Esophagus squamous epithelium (tissue), 5 donors: ENCODE results near the gene AKR1B15. TPM values are rescaled to one million over a fixed set of nuclear protein-coding genes. Genes with fewer than 3 reads are reported as not detected.

ENCODE experiments used
- DNase-seq: peaks from one replicate; lab custom pipeline; 2025; lab: John Stamatoyannopoulos, UW
- H3K27ac ChIP-seq, 4 donors: fragments of 200-600 bp; sonication (generic); one replicate each; pipeline ENCODE4 v1.5.1; 2016 to 2019; ENCODE audit warnings: mild to moderate bottlenecking in 1 of 4
- H3K27me3 ChIP-seq, 4 donors: fragments of 200-600 bp; sonication (generic); 1 replicate in 3 of 4; 2 replicates in 1 of 4; pipeline versions ENCODE4 v1.5.1 to v1.6.0; 2017 to 2021; ENCODE audit warnings: antibody characterized with exemption in 1 of 4
- H3K36me3 ChIP-seq, 3 donors: fragments of 200-600 bp; sonication (generic); one replicate each; pipeline ENCODE4 v1.5.1; 2016 to 2019
- H3K4me1 ChIP-seq, 3 donors: fragments of 200-600 bp; sonication (generic); one replicate each; pipeline ENCODE4 v1.5.1; 2017 to 2019
- H3K4me3 ChIP-seq, 4 donors: fragments of 200-600 bp; sonication (generic); 1 replicate in 3 of 4; 2 replicates in 1 of 4; pipeline ENCODE4 v1.5.1; 2016 to 2019; ENCODE audit warnings: mild to moderate bottlenecking in 2 of 4, moderate library complexity in 1 of 4
- H3K9me3 ChIP-seq, 3 donors: fragments of 200-600 bp; sonication (generic); one replicate each; pipeline ENCODE4 v1.5.1; 2016 to 2019
- POLR2A ChIP-seq, 4 donors: fragments of 450-650 bp; IDR thresholded peaks; one replicate each; pipeline ENCODE4 v1.6.1; 2017; ENCODE audit warnings: antibody characterized with exemption in 4 of 4, mild to moderate bottlenecking in 4 of 4, moderate library complexity in 3 of 4
- WGBS, 2 donors: methylation state at CpG; one replicate each; pipeline ENCODE4 v1.1.5; 2018; 5-methylcytosine and 5-hydroxymethylcytosine counted together
- intact Hi-C: fragments of 100-400 bp; cut with DNase I; formaldehyde crosslinking; loops from one replicate; pipeline ENCODE4 v1.15.0; 2022
- total RNA-seq, 4 donors: library from RNA; depleted of rRNA; stranded (reverse); fragments of >200 nt; gene quantifications; one replicate each; pipeline ENCODE4 v1.1.0, GENCODE V29; 2016
- TF ChIP-seq, protein P1 (sequence below), 6 experiments: fragments of 450-650 bp in 4 of 6; fragments of 200-600 bp in 2 of 6; sonication (generic) in 2 of 6; IDR thresholded peaks; one replicate each; pipeline ENCODE4 v1.5.1; 2016 to 2019; ENCODE audit warnings: antibody characterized with exemption in 6 of 6, mild to moderate bottlenecking in 4 of 6, moderate library complexity in 4 of 6
- donor health status: DM: yes; HTN: yes; CAD: no.

AKR1B15 gene
- total RNA-seq: 1 to 10 TPM in 3 of 4 donors, under 1 TPM in 1; 0.57 to 6.8 (median 4.7) TPM

DNA sequence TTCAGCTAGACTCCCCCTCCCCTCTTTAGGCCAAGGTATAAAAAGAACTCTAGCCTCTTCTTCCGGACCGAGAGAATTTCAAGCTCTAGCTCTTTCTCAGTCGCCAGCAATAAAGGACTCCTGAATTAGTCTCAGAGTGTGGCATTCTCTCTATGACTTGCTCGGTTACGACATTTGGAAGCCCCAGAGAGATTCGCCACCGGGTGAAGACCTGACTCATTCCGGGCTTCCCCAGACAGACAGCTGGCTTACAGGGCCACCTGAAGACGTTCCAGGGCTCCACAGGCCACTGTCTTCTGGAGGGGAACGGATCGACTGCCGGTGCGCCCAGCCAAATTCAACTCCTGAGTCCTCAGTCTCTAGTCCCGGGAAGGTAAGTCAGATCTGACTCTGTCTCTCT lies at the start of gene AKR1B15:
Gene AKR1B15, plus strand, starts transcription at position 234 of the 400 bp plus-strand sequence. CDS start 15,510 bp downstream, outside the sequence.
- intact Hi-C loops: no loop called here
- no peaks in the 10 kb centered on the region for H3K9me3 ChIP-seq
- TF ChIP-seq, protein P1, sequence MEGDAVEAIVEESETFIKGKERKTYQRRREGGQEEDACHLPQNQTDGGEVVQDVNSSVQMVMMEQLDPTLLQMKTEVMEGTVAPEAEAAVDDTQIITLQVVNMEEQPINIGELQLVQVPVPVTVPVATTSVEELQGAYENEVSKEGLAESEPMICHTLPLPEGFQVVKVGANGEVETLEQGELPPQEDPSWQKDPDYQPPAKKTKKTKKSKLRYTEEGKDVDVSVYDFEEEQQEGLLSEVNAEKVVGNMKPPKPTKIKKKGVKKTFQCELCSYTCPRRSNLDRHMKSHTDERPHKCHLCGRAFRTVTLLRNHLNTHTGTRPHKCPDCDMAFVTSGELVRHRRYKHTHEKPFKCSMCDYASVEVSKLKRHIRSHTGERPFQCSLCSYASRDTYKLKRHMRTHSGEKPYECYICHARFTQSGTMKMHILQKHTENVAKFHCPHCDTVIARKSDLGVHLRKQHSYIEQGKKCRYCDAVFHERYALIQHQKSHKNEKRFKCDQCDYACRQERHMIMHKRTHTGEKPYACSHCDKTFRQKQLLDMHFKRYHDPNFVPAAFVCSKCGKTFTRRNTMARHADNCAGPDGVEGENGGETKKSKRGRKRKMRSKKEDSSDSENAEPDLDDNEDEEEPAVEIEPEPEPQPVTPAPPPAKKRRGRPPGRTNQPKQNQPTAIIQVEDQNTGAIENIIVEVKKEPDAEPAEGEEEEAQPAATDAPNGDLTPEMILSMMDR (IDR thresholded peaks at IDR 0.05): no peak
- no peak for TF ChIP-seq POLR2A (IDR thresholded peaks at IDR 0.05)
- WGBS, 2 donors: 51 to 67% methylated on average over 11 to 14 of the region's 14 CpGs
- DNase-seq: no peak
- peak within 1 kb of the TSS in 2 of 4 donors; percentile 80 to 87 for H3K27ac ChIP-seq
- no peak within 1 kb of the TSS for H3K4me3 ChIP-seq
- no peaks in the 10 kb centered on the region for H3K27me3 ChIP-seq
- peaks cover 6 to 19% (median 9%) of the 10 kb centered on the region in 3 donors for H3K4me1 ChIP-seq
- no peaks in the 10 kb centered on the region for H3K36me3 ChIP-seq

DNA sequence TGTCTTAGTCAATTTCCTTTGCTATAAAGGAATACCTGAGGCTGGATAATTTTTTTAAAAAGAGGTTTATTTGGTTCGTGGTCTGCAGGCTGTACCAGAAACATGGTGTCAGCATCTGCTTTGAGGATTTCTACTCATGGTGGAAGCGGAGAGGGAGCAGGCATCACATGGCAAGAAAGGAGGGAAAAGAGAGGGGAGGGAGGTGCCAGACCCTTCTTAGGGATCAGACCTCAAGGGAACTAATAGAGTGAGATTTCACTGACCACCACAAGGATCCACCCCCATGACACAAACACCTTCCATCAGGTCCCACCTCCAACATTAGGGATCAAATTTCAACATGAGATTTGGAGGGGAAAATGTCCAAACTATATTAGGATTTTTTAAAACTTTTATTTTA lies 48.5 kb upstream of the AKR1B15 start:
- no peak for DNase-seq
- H3K4me3 ChIP-seq: no peak overlapping the region

DNA sequence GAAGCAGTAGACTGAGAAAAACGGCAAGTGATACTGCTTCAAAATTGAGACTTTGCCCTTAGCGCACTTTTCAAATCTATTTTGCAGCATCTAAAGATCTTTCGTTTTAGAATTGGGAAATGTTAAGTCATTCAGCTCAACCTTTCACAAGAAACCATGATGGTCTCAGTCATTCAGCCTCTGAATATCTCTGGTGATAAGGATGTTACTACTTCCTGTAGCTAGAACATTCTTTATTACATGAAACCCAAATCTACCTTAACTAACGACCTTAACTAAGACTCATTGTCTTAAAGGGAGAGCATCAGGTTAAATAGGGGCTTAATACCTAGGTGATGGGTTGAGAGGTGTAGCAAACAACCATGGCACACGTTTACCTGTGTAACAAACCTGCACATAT lies 47.9 kb upstream of the AKR1B15 start:
- no peaks in the 10 kb centered on the region for H3K9me3 ChIP-seq
- H3K4me3 ChIP-seq: no peak overlapping the region
- no peak for DNase-seq
- H3K36me3 ChIP-seq: no peaks in the 10 kb centered on the region
- 59 to 72% methylated on average over 5 of the region's 5 CpGs for WGBS, 2 donors
- intact Hi-C loops: no loop called here
- no peaks in the 10 kb centered on the region for H3K27me3 ChIP-seq
- H3K4me1 ChIP-seq: peaks cover 0 to 6% (median 0%) of the 10 kb centered on the region in 3 donors
- no peak overlapping the region for H3K27ac ChIP-seq
- TF ChIP-seq POLR2A (IDR thresholded peaks at IDR 0.05): no peak
- TF ChIP-seq, protein P1 (IDR thresholded peaks at IDR 0.05): no peak

More for the DNA sequence above, 48.5 kb upstream of the AKR1B15 start:
- 82 to 93% methylated on average over 2 of the region's 2 CpGs for WGBS, 2 donors
- TF ChIP-seq, protein P1 (IDR thresholded peaks at IDR 0.05): no peak
- no peak for TF ChIP-seq POLR2A (IDR thresholded peaks at IDR 0.05)
- intact Hi-C loops: no loop called here
- Histone ChIP-seq H3K27me3 (no peaks in the 10 kb centered on the region), H3K9me3 (no peaks in the 10 kb centered on the region), H3K36me3 (no peaks in the 10 kb centered on the region), H3K27ac (no peak overlapping the region), H3K4me1 (peaks cover 0 to 6% (median 0%) of the 10 kb centered on the region in 3 donors)

DNA sequence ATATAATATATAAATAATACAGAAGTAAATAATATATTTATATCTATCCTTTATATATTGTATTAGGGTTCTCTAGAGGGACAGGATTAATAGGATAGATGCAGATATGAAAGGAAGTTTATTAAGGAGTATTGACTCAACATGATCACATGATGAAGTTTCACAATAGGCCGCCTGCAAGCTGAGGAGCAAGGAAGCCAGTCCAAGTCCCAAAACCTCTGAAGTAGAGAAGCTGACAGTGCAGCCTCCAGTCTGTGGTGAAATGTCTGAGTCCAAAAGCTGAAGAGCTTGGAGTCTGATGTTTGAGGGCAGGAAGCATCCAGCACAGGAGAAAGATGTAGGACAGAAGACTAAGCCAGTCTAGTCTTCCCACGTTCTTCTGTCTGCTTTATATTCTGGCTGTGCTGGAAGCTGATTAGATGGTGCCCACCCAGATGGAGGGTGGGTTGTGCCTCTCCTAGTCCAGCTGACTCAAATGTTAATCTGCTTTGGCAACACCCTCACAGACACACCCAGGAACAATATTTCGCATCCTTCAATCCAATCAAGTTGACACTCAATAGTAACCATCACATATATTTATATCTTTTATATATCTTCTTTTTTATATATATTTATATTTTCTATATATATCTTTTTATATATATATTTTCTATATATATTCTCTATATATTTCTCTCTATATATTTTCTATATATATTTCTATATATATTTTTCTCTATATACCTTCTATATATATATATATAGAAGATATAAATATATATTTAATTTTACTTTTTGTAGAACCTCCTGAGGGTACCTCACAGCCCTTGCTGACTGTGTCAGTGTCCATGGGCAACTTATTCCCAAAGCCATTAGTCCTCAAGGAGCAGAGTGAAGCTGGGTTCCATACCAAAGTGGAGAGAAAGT lies 46.2 kb upstream of the AKR1B15 start:
- TF ChIP-seq, protein P1 (IDR thresholded peaks at IDR 0.05): no peak
- no peak for TF ChIP-seq POLR2A (IDR thresholded peaks at IDR 0.05)
- DNase-seq: no peak
- H3K4me3 ChIP-seq: no peak overlapping the region
- H3K9me3 ChIP-seq: no peaks in the 10 kb centered on the region
- 48 to 56% methylated on average over 3 of the region's 3 CpGs for WGBS, 2 donors
- intact Hi-C loops: no loop called here
- peak overlapping the region in 2 of 4 donors; percentile 18 to 59 for H3K27ac ChIP-seq
- H3K27me3 ChIP-seq: no peaks in the 10 kb centered on the region
- H3K36me3 ChIP-seq: no peaks in the 10 kb centered on the region
- peaks cover 0 to 6% (median 0%) of the 10 kb centered on the region in 3 donors for H3K4me1 ChIP-seq

DNA sequence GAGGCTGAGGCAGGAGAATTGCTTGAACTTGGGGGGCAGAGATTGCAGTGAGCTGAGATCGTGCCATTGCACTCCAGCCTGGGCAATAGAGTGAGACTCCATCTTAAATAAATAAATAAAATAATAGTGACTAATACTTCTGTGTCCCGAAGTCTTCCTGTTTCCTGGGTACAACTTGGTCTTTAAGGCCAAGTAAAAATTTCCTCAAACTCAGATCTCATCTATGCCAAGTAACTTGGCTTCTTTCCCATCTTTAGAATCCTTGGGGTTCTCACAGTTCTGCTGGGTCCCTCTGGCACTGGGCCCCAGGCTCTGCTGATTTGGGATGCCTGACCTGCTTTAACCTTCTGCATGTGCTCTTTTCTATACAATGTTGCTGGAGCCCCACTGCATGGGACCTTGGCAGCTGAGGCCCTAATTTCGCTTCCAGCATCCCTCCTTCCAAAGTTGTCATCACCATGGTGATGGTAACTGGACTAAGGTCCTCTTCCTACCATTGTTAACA lies 44.2 kb upstream of the AKR1B15 start:
- DNase-seq: no peak

More for the DNA sequence above, 44.2 kb upstream of the AKR1B15 start:
- no peaks in the 10 kb centered on the region for H3K9me3 ChIP-seq
- H3K27ac ChIP-seq: no peak overlapping the region
- no peaks in the 10 kb centered on the region for H3K36me3 ChIP-seq
- H3K4me1 ChIP-seq: peaks cover 0 to 6% (median 0%) of the 10 kb centered on the region in 3 donors
- no peak overlapping the region for H3K4me3 ChIP-seq
- WGBS, 2 donors: 60 to 63% methylated on average over 3 of the region's 3 CpGs
- H3K27me3 ChIP-seq: no peaks in the 10 kb centered on the region
- intact Hi-C loops: no loop called here
- no peak for TF ChIP-seq POLR2A (IDR thresholded peaks at IDR 0.05)
- TF ChIP-seq, protein P1 (IDR thresholded peaks at IDR 0.05): no peak
